ENCODE measurements around the gene C21orf58.

Gene C21orf58

GRCh38 chr21:46255166-46255565, 68.5 kb downstream of the C21orf58 start:
- no peak for DNase-seq (ENCODE audit: low read depth)

GRCh38 chr21:46254208-46254975, 69.3 kb downstream of the C21orf58 start:
- DNase-seq (ENCODE audit: low read depth): no peak

GRCh38 chr21:46253610-46254124, 70.0 kb downstream of the C21orf58 start:
- no peak for DNase-seq (ENCODE audit: low read depth)

GRCh38 chr21:46252840-46253239, 70.8 kb downstream of the C21orf58 start:
- DNase-seq (ENCODE audit: low read depth): no peak
